GM12878 (cell line): ENCODE measurements around the gene TTLL13.

ENCODE experiments used
- CBFB ChIP-seq: IDR thresholded peaks from 2 replicates; pipeline ENCODE4 v1.6.1; 2016; ENCODE audit warnings: antibody characterized with exemption, low read depth
- CHD4 ChIP-seq: fragments of 200-600 bp; sonication (generic); IDR thresholded peaks from 2 replicates; pipeline ENCODE4 v1.6.1; 2016; ENCODE audit warnings: mild to moderate bottlenecking
- NR2F1 ChIP-seq: fragments of 450-650 bp; conservative IDR thresholded peaks from 2 replicates; pipeline ENCODE4 v1.6.1; 2017; ENCODE audit warnings: mild to moderate bottlenecking
- POLR2AphosphoS5 ChIP-seq: IDR thresholded peaks from 2 replicates; pipeline ENCODE4 v1.6.1; 2011; ENCODE audit warnings: mild to moderate bottlenecking, low read length, inconsistent platforms
- SIN3A ChIP-seq: IDR thresholded peaks from 2 replicates; pipeline ENCODE4 v1.6.1; 2012; ENCODE audit warnings: low read depth, low read length, improper control_type of control experiment
- TARDBP ChIP-seq: IDR thresholded peaks from 2 replicates; pipeline ENCODE4 v1.6.1; 2016; ENCODE audit warnings: borderline replicate concordance
- ZBTB33 ChIP-seq: fragments of 450-650 bp; IDR thresholded peaks from 2 replicates; pipeline ENCODE4 v1.6.1; 2017; ENCODE audit warnings: mild to moderate bottlenecking
- ZSCAN29 ChIP-seq: fragments of 450-650 bp; IDR thresholded peaks from 2 replicates; pipeline ENCODE4 v1.6.1; 2017; ENCODE audit warnings: mild to moderate bottlenecking, moderate library complexity
- TF ChIP-seq, protein P1 (sequence below), 3 experiments: IDR thresholded peaks in 2 of 3; conservative IDR thresholded peaks in 1 of 3; 2 replicates each; pipeline ENCODE4 v1.5.1; 2011; ENCODE audit warnings: low read depth in 3 of 3, low read length in 3 of 3, mild to moderate bottlenecking in 3 of 3, control low read depth in 2 of 3, moderate library complexity in 2 of 3, inconsistent platforms in 1 of 3, mixed read lengths in 1 of 3; ENCODE audit not compliant: control insufficient read depth in 2 of 3, insufficient read depth in 1 of 3; ENCODE audit errors: extremely low read depth in 1 of 3

DNA sequence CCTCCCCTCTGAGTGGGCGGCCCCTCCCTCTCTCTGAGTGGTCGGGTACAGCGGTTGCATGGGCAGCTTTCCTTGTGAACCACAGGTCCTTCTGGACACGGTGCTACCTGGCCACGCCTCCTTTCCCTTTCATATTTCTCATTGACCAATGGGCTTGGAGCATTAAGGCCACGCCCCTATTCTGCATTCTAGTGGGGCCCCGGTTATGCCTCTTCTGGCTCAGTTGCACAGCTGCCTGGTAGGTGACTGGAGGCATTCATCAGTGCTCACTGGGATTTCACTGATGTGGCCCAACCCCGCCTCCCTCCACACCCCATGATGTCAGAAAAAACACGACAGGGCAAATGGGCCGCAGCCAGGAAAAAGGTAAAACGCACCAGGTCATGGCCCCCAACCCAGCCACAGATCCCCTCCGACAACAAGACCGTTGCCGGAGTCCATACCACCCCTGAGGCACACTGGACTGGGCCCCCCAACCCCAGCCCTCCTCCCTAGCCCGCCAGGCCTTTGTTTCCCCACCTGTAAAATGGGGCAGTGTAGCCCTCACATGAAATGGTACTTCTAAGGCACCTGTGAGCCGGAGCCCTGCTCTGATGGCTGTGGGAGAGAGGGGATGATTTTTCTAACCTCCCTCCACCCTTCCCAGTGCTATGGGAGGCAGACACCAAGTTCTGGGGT is 42.5 kb downstream of the TTLL13 start:
- TF ChIP-seq, protein P1, sequence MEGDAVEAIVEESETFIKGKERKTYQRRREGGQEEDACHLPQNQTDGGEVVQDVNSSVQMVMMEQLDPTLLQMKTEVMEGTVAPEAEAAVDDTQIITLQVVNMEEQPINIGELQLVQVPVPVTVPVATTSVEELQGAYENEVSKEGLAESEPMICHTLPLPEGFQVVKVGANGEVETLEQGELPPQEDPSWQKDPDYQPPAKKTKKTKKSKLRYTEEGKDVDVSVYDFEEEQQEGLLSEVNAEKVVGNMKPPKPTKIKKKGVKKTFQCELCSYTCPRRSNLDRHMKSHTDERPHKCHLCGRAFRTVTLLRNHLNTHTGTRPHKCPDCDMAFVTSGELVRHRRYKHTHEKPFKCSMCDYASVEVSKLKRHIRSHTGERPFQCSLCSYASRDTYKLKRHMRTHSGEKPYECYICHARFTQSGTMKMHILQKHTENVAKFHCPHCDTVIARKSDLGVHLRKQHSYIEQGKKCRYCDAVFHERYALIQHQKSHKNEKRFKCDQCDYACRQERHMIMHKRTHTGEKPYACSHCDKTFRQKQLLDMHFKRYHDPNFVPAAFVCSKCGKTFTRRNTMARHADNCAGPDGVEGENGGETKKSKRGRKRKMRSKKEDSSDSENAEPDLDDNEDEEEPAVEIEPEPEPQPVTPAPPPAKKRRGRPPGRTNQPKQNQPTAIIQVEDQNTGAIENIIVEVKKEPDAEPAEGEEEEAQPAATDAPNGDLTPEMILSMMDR (IDR thresholded peaks at IDR 0.05 in 2 of 3, conservative IDR thresholded peaks at IDR 0.05 in 1 of 3; ENCODE audit: control insufficient read depth in 2 of 3, extremely low read depth in 1 of 3, insufficient read depth in 1 of 3, low read depth in 3 of 3, low read length in 3 of 3) = no peak
- TF ChIP-seq ZSCAN29 (no peak), CBFB (no peak), SIN3A (no peak), POLR2AphosphoS5 (no peak), NR2F1 (no peak), CHD4 (no peak), TARDBP (no peak), ZBTB33 (no peak)
